Amniotic epithelial cell (primary cell): ENCODE measurements around the gene KRTAP10-12.
A peak's percentile ranks its signal among the peaks of the same experiment; 100 is the strongest.

Source experiments
- DNase-seq: peaks from one replicate; pipeline ENCODE4 v3.0.0-alpha.2; 2010; ENCODE audit warnings: low read depth

KRTAP10-12 gene

DNA sequence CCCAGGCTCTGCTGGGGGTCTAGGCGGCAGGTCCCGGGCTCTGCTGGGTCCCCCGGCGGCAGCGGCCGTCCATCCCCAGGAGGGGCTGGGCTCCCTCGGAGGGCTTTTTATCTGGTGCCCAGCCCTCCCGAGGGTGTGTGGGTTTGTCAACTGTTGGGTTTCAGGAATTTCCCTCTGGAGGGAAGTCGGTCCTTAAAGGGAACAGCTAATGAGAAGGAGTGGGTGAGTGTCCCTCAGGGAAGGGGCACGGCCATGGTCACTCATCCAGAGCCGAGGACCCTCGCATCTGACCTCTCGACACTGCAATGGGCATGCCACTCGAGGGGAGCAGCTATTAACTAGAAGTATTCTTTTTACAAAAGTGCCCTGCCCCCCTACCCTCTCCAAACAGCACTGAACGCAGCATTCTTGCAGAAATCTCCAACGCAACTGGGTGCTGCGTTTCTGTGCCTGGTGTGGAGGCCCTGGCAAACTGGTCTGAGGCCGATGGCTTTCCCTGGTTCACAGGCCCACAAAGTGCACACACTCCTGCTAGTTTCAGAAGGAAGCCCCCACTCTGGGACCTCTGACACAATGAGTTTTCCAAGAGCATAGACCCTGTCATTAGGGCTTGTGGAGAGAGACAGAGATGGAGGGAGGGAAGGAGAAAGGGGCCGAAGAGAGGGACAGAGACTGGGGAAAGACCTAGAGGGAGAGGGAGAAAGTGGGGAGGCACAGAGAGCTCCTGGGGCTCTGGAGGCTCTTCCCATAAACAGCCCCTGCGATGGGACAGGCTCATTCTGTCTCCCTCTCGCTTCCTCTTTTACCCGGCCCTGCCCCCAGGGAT is 15.4 kb downstream of the KRTAP10-12 start:
- no peak for DNase-seq

DNA sequence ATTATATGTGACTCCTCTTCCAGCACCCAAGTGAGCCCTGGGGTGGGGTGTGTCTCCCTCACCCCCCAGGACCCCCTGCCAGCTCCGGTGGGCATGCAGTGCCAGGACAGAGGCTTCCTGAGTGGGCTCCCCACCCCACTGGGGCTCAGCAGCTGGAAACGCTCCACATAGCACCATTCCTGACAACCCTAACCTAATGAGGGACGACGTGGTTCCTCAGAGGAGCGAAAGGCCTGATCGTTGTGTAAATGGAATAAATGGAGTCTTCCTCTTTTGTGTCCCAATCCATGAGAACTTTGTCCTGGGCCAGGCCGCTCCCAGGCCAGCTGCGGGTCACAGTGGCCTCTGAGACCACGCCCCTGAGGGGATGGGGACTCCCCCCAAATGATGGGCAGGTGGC is 16.2 kb downstream of the KRTAP10-12 start:
- no peak for DNase-seq

DNA sequence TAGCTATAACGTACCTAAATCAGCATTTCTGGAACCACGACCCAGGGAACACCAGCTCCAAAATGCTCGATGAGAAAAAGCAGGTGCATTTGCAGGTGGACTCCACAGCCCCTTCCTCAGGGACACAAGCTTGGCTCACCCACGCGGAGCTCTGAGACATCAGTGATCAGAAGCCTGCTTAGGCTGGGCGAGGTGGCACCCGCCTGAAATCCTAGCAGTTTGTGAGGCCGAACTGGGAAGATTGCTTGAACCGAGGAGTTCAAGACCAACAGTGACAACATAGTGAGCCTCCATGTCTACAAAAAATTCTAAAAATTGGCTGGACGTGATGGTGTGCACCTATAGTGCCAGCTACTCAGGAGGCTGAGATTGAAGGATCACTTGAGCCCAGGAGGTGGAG is 16.9 kb downstream of the KRTAP10-12 start:
- no peak for DNase-seq

DNA sequence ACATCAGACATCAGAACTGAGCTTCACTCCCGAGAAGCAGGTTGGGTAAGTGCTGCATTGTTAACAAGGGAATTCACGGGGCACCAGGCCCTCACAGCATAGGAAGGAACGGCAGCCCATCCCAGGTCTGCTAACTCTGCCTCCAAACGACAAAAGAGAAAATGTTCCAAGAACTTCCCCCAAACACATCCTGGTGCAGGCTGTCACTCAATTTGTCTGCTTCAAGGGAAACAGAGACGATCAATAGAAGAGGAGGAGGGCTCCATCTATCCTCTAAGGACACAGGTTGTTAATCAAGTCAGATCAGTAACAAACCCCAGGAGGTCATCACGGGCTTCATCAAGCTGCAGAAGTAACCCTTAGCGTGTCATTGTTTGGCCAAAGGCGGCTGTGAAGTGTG is 17.9 kb downstream of the KRTAP10-12 start:
- DNase-seq = no peak

DNA sequence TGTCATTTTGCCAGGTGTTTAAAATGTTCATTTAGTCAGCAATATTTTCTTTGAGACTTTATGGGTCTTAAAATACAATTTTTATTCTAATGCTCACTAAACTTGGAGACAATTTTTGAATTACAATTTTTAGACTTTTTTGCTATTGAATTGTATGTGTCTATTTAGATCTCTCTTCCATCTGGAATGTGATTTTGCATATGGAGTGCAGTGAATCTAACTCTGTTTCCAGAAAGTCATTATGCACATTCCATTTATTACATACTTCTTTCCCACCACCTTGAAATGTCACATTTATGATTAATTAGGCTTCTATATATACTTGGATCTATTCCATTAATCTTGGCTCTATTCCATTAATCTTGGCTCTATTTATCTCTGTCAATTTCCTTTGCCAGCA is 20.0 kb downstream of the KRTAP10-12 start:
- no peak for DNase-seq

DNA sequence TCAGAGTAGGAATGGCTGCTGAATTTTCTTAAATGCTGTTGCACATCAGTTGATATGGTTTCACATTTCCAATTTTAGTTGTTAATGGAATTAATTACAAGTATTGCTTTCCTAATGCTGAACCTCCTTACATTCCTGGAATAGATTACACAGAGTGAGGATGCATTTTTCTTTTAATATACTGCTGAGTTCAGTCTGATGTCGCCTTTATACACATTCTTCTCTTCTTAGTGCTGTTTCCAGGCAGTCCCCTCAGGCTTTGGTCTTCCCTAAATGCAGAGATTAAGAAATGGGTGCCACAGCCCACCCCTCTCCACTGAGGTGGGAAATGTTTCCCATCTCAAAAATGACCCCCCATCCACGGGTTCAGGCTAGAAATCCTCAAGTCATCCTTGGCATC is 21.1 kb downstream of the KRTAP10-12 start:
- no peak for DNase-seq

DNA sequence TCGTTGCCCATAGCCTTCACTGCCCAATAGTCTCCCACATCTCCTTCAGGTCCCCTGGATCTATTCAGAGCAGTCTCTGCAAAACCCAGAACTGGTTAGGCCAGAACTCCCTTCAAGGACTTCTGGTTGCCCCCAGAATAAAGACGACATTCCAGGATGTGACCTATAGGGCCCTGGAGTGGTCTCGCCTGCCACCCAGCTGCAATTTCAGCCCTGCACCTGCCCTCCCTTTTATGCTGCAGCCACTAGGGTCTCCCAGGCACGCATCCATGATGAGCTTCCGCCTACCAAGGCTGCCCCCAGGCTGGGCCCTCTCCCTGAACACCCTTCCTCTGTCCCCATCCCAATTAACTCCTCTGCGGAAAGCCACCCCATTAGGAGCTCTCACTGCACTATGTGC is 21.6 kb downstream of the KRTAP10-12 start:
- DNase-seq = no peak

DNA sequence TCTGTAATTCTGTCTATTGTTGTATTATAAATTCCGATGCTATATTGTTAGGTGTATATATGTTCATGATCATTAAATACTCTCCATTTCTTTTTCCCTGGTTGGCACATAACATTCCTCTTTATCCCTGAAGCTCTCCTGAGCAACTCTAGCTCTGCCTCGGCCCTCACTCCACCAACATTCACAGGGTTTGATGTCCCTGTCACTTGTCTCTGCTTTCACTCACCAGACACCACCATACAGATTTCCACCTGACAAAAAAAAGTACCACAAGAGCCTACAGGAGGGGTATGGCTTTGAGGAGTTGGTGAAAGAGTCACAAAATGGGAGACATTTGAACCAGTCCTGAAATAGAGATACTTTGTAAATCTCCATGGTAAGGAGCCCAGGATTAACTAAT is 23.2 kb downstream of the KRTAP10-12 start:
- DNase-seq = no peak

DNA sequence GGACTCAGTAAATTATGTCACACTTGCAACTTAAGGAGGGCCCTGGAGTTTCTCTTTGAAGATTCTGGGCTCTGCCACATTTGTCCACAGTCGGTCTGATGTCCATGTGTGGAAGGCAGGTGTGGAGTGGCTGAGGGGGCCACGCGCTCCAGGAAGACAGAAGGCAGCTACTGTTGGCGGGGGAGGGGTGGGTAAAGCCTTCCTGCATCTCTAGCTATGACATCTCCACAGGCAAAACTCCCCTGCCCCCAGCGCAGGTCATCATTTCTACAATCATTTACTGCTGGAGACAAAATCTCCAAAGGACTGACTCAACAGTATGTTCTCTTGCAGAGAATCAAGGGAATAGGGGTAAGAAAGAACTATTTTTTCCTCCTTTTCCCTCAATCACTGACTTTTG is 25.8 kb downstream of the KRTAP10-12 start:
- no peak for DNase-seq

DNA sequence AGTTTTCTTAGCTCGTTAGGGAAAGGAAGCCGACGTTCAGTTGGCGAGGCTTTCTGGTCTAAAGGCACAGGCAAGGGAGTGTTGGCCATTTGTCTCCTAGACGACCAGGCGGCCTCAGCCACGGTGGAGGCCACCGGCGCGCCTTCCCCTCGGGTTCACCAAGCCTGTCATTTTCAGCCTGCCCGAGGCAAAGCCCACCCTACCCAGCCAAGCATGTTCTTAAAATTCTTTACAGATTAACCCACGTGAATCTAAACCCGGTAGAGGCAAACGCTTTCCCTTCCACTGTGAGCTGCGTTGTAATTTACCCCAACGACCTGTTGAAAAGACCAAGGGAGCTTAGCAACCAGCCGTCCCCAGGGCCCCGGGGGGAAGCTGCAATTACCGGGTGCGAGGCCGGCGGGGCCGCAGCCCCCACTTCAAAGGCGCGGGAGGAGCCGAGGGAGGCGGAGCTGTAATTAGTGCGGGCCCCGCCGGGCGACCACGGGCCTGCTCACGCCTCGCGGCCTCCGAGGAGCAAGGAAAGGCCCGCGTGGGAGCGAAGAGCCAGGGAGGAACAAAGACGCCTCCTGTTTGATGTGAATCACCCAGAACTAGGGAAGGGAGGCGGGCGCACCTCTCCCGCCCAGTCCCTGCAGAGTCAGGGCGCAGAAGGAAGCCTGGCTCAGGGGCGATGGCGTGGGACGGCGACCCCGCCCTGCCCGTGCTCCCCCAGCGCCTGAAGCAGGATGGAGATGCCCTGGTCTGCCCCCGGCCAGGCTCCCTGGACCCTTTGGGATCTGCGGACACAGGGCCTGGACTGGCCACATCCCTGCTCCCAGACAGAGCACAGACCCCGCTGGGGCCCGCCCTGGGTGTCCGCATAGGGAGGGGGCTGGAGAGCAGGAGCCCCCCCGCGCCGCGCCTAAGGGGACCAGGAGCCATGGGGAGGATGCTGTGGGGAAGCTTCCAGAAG is 26.5 kb downstream of the KRTAP10-12 start:
- peak; percentile 7 for DNase-seq

DNA sequence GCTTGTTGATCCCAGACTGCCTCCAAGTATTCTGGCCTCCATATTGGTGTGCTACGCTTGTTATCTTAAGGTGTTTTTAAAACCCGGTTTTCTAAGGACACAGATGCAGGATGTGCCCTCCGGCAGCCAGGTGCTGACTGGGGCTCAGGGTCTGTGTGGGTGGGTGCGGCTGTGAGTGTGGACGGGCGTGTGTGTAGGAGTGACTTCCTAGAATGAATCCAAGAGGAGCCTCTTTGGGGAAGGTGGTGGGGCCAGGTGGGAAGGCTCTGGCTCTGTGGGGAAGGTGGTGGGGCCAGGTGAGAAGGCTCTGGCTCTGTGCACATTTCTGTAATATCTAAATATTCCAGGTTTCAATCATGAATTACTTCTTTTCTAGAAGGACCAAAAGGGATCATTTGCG is 27.2 kb downstream of the KRTAP10-12 start:
- DNase-seq = no peak

DNA sequence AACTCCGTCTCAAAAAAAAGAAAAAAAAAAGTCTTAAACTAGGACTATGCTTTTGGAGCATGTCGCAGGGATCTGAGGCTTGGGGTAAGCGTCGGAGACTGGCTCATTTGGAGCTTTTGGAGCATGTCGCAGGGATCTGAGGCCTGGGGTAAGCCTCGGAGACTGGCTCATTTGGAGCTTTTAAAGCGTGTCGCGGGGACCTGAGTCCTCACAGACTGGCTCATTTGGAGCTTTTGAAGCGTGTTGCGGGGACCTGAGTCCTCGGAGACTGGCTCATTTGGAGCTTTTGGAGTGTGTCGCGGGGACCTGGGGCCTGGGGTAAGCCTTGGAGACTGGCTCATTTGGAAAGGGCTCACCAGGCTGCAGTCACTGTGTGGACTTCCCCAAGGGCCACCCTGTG is 28.0 kb downstream of the KRTAP10-12 start:
- no peak for DNase-seq

DNA sequence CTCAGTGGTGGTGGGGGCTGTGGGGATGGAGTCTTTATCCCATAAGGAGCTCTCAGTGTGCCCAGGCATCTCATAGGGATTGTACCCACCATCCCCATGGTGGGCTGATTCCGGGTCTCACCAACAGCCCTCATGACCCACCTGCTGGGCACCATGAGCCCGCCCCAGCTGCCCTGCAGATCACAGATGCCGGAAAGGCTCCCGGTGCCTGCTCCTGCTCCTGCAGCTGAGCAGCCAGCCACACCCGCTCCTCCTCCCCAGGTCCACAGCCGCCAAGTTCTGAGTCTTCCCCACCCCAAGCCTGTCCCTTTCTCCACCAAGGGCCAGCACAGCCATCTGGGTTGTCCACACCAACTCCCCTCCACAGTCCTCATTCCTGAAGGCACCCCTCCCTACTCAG is 29.9 kb downstream of the KRTAP10-12 start:
- no peak for DNase-seq

DNA sequence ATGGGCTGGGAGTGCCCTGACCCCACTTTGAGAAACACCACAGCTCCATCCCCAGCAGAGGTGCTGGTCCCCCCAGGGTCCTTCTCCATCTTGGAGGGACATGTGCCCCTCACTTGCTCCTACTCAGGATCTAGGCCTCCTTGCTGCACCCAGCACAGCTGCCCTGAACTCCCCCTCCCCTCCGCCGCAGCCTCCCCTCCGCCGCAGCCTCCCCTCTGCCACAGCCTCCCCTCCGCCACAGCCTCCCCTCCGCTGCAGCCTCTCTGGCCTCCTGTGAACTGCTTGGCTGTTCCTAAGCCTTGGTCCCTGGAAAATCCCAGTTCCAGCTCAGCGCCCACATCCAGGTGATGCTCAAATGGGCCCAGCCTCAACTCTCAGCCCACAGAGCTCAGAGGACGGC is 30.3 kb downstream of the KRTAP10-12 start:
- no peak for DNase-seq

DNA sequence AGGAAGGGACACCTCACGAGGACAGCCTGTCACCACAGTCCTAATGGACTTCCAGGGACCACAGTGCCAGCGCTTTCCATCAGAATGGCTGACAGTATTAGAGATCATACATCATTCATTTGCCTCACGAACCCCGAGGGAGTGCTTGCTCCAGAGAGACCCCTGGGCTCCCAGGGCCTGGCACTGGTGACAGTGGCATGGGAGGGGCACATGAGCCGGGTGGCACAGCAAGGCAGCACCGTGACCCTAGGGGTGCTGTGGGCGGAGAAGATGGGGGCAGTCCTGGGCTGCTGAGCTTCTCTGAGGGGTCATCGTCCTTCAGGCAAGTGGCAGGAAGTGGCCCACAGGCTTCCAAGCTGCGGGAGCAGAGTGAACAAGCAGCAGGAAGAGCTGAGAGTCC is 30.8 kb downstream of the KRTAP10-12 start:
- no peak for DNase-seq

DNA sequence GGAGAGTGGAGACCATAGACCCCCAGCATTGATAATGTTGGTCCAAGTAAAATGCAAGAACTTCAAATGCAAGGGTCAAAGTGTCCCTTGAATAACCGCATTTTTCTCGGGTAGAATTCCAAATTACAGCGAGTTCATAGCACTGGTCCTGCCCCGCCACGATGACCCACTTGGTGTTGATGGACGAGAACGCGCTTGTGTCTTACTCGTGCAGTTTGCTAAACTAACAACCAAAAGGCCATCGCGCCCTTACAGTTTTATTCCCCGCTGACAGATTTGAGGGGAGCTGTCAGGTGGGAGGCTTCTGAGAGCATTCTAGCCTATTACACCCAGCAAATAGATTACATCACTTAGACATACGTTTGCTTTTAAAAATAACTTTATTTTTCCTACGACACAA is 31.7 kb downstream of the KRTAP10-12 start:
- DNase-seq = no peak

DNA sequence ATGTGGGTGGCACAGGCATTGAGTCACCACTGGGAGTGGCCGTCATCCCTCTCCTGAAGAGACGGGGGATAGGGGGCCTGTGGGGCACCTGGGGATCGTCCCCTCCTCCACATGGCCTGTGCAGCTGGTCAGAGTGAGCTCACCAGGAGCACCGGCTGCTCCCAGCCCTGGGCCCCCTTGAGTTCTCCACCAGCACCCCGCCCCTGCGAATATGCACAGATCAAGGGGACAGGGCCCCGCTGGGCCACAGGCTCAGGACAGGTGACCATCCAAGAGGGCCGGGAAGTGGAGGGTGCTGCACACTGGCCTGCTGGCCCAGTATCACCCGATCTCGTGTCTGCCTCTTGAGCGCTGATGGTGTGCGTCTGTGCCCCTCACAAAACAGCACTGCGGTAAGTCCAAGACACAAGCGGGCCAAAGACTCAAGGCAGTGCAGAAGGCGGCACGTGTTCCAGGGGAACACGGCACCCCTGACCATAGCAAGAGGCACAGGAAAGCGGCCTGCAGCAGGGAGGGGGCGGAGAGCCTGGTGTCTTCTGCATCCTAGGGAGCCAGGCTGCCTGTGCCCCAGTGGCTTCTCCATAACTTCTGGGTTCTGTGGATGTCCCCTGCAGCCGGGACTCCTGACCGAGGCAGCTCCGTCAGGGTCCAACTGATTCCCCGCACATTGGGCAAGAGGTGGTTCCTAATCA is 32.5 kb downstream of the KRTAP10-12 start:
- no peak for DNase-seq

DNA sequence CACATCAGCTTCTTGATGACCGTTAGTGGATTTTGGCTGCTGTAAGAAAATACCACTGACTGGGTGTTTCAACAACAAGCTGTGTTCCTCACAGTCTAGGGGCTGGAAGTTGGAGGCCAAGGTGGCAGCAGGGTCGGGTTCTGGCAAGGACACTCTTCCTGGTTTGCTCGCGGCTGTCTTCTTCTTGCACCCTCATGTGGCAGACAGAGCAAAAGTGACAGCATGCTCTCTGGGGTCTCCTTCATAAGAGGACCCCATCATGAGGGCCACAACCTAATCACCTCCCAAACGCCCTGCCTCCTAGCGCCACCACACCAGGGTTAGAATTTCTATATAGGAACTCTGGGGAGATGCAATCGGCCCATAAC is 33.0 kb downstream of the KRTAP10-12 start:
- no peak for DNase-seq

DNA sequence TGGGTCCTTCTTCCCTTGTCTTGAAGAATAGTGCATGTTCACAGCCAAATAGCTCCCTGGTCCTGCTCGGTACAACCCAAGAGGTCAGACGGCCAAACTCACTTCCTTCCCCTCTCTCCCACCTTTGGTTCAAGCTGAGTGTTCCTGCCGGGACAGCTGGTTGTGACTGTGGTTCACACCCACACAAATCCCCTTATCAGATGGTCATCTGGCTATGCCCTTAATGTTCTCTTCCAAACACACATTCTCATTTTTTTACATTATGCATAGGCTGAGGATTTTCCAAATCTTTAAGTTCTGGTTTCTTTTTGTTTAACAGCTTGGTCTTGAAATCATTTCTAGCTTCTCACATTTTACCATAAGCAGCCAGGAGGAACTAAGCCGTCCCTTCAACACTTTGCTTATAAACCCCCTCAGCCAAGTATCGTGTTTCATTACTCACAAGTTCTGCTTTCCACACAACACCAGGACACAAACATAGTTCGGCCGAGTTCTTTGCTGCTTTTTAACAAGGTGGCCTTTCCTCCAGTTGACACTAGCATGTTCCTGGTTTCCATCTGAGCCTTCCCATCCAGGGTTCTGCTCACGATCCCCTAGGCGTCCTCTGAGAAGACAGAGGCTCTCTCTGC is 34.1 kb downstream of the KRTAP10-12 start:
- DNase-seq = no peak

DNA sequence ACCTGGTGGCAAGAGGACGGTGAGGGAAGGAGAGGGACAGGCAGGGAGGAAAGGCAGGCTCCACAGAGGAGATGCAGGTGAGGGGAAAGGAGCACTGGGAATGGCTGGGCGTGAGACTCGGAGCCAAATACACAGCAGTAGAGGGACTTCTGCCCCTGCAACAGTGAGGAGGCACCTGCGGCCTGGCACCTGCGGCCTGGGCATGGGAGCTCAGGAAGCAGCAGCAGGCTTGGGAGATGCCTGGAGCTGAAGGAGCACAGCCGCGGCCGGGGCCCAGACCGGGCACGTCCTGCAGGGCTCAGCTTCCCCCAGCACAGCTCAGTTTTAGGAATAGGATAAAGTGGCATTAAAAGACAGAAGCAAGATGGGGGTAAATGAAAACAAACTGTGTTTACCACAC is 35.3 kb downstream of the KRTAP10-12 start:
- DNase-seq = no peak

DNA sequence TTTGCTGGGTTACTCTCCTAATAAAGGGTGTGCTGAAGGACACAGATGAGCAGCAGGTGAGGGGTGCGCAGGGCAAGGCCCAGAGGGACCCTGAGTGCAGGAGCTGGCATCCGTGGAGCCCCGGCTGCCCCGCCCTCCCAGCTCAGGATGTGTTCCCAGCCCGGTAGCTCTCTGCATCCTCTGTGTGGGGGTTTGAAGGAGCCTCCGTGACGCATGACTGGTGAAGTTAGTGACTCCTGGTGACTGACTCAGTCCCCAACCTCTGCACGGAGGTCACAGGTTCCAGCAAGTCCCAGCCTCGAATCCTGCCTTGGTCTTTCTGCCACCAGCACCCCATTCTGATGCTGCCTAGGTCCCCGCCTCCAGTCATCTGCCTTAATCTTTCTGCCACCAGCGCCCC is 36.0 kb downstream of the KRTAP10-12 start:
- DNase-seq = no peak
